Thyroid gland (tissue), 4 donors: ENCODE measurements around the gene DNAJB14.

Experiments
- POLR2A ChIP-seq, 2 donors: fragments of 450-650 bp; IDR thresholded peaks; one replicate each; pipeline ENCODE4 v1.6.1; 2017; ENCODE audit warnings: antibody characterized with exemption in 2 of 2, mild to moderate bottlenecking in 2 of 2, moderate library complexity in 1 of 2
- TF ChIP-seq, protein P1 (sequence below), 6 experiments: fragments of 200-600 bp in 3 of 6; fragments of 450-650 bp in 3 of 6; sonication (generic) in 3 of 6; IDR thresholded peaks; one replicate each; pipeline ENCODE4 v1.5.1; 2016 to 2019; ENCODE audit warnings: antibody characterized with exemption in 6 of 6, mild to moderate bottlenecking in 2 of 6, inconsistent platforms in 1 of 6, moderate library complexity in 1 of 6

DNA sequence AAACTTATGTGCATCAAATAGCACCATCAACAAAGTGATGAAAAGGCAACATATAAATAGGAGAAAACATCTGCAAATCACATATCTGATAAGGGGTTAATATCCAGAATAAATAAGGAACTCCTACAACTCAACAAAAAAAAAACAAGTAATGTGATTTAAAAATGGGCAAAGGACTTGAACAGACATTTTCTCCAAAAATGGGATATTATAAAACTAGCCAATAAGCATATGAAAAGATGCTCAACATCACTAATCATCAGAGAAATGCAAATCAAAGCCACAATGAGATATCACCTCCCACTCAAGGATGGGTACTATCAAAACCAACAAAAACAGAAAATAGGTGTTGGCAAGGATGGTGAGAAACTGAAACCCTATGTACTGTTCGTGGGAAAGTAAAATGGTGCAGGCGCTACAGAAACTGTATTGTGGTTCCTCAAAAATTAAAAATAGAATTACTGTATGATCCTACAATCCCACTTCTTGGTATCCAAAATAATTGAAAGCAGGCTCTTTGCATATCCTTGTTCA is 2.4 kb downstream of the DNAJB14 start:
- TF ChIP-seq, protein P1, sequence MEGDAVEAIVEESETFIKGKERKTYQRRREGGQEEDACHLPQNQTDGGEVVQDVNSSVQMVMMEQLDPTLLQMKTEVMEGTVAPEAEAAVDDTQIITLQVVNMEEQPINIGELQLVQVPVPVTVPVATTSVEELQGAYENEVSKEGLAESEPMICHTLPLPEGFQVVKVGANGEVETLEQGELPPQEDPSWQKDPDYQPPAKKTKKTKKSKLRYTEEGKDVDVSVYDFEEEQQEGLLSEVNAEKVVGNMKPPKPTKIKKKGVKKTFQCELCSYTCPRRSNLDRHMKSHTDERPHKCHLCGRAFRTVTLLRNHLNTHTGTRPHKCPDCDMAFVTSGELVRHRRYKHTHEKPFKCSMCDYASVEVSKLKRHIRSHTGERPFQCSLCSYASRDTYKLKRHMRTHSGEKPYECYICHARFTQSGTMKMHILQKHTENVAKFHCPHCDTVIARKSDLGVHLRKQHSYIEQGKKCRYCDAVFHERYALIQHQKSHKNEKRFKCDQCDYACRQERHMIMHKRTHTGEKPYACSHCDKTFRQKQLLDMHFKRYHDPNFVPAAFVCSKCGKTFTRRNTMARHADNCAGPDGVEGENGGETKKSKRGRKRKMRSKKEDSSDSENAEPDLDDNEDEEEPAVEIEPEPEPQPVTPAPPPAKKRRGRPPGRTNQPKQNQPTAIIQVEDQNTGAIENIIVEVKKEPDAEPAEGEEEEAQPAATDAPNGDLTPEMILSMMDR (IDR thresholded peaks at IDR 0.05), result no peak
- TF ChIP-seq POLR2A (IDR thresholded peaks at IDR 0.05), result no peak
